Measurements from ENCODE around the gene RAB33A. TPM values are rescaled to one million over a fixed set of nuclear protein-coding genes. Genes with fewer than 3 reads are reported as not detected.

The RAB33A gene
- 0.49 and 0.65 TPM in 2 replicates for total RNA-seq

DNA sequence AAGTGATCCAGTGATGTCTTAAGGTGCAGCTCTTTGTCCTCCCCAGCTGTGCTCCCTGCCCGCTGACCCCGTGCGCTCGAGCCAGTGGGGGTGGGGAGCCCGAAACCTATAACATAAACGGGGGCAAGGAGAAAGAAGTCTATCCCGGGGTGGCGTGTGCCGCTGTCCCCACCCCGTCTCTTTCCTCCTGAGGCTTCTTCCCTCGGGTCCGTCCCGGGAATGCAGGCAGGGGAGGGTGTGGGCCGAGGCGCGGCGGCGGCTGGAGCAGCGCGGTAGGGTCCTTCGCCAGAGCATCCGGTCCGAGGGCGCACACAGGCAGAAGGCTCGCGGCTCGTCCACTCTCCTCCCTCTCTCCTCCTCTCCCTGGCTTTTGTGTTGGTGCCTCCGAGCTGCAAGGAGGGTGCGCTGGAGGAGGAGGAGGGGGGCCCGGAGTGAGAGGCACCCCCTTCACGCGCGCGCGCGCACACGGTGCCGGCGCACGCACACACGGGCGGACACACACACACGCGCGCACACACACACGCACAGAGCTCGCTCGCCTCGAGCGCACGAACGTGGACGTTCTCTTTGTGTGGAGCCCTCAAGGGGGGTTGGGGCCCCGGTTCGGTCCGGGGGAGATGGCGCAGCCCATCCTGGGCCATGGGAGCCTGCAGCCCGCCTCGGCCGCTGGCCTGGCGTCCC, at the start of gene RAB33A:
RAB33A (plus strand) TSS at position 517 of the 681 bp plus-strand sequence; CDS start at position 618, 101 bp downstream.

DNA sequence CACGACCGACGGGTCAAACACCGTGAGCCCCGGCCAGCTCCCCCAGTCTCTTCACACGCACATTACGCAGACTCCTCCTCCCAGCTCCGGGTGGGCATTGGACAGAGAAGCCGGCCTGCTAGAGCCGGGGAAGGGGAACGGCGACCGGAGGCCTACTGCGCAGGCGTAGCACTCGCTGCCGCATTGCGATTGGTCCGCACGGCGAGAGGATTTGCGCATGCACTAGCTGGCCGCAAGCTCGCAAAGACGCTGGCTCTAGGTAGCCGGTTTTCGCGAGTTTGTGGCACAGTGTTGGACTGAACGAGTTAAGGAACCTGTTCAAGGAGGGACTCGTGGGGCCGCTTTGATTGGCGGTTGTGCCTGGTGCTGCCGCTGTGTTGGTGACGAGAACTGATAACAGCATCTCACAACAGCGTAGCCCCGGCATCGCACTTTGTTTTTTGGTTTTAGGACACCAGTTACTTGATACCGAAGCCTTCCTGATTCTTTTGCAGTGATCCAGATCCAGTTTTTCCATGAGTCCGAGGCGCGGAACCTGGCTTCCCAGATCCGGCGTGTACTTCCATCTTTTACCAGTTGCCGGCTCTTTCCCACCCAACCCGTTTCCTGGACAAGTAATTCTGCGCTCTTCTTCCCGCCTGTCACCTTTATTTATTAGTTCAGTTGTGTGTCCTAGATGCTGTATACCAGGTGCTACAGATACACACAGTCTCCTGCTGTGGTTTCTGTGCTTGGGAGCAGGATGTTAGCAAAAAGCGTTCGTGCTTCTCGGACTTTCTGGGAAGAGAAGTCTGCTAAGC, 5.9 kb upstream of the RAB33A start, which contains the start of gene AIFM1:
AIFM1 (minus strand) TSS at position 139 of the 800 bp plus-strand sequence. CDS start 185 bp downstream, outside the sequence.

Other genes with a start within 250 kb of the RAB33A start
- gene BCORL1, start 189.3 kb upstream of the RAB33A start, total RNA-seq: 1.9 and 2.3 TPM in 2 replicates
- 20.6 and 21.1 TPM in 2 replicates for gene ELF4, start 61.5 kb upstream of the RAB33A start, total RNA-seq
- gene AIFM1, start 6.1 kb upstream of the RAB33A start, total RNA-seq: 9.1 and 11.4 TPM in 2 replicates
- gene ZNF280C, start 96.9 kb downstream of the RAB33A start, total RNA-seq: 10.2 and 10.4 TPM in 2 replicates
- gene SLC25A14, start 168.0 kb downstream of the RAB33A start, total RNA-seq: 7.2 and 7.8 TPM in 2 replicates
- not detected in 2 replicates for gene GPR119, start 213.7 kb downstream of the RAB33A start, total RNA-seq
- gene RBMX2, start 230.0 kb downstream of the RAB33A start, total RNA-seq: 18.7 and 20.8 TPM in 2 replicates

Data from hair follicle dermal papilla cell (primary cell).